ENCODE data around the gene PTCH2.

PTCH2 gene

GRCh38 chr1:44786841-44787426 lies 56.1 kb downstream of the PTCH2 start:
- Mint-ChIP-seq H3K9me3 (ENCODE audit: low read depth) (no peaks in the 10 kb centered on the region), H3K4me3 (peak overlapping the region; percentile 85), H3K27me3 (no peaks in the 10 kb centered on the region), H3K27ac (peak overlapping the region; percentile 87), H3K4me1 (ENCODE audit: low read depth) (peaks cover 29% of the 10 kb centered on the region), H3K36me3 (no peaks in the 10 kb centered on the region)

DNA sequence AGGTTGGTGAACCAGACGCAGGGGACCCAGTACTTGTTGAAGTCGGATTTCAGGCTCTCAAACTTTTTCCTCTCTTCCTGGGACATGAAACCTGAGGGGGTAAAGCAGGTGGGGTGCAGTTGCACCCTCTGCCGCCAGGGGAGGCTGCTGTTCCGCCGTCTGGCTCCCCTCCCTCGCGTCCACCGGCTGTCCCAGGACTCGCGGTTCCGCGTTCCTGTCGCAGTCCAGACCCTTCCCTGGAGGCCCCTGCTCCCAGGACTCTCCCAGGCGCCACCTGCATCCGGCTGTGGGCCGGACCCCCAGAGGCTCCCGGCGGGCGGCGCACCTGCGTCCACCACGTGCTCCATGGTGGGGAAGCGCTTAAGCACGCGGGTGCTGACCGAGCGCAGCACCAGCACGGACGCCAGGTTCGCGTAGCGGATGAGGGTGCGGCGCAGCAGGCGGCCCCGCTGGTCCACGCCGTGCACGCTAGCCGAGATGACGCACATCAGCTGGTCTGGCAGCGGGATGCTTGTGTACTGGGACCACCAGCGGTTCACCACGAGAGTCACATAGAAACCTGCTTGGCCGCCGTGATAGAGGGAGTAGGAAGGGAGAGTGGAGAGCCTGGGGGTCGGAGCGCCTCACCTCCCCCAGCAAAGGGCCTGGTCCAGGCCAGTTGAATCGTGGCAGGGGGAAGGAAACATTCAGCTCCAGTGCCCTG lies 56.8 kb downstream of the PTCH2 start:
- Mint-ChIP-seq H3K27ac (peak overlapping the region; percentile 87), H3K4me3 (peak overlapping the region; percentile 85), H3K4me1 (ENCODE audit: low read depth) (peaks cover 29% of the 10 kb centered on the region), H3K27me3 (no peaks in the 10 kb centered on the region), H3K36me3 (peaks cover 3% of the 10 kb centered on the region), H3K9me3 (ENCODE audit: low read depth) (no peaks in the 10 kb centered on the region)

DNA sequence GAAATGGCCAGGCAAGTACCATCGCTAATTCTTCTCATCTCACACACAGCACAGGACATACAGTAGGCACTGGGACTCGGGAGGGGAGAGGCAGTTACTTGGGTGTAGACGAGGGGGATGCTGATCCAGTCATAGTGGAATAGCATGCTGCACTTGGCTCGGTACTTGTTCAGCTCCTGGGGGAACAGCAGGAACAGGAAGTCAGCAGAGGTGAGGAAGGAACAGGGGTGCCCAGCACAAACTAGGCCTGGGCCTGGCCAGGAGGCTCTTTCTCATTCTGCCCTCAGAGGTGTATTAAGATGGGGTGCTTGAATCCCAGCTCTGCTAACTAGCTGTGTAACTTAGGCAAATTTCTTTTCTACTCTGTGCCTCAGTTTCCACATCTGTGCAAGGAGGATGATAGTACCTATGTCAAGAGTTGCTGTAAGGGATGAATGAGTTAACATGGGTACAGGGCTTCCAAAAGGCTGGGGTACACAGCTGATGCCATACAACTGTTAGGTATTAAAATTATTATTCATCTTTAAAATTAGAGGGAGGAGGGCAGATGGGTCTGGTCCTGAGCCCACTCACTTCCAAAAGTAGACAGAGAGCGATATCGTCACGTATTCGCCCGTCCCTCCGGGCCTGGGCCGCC lies 57.4 kb downstream of the PTCH2 start:
- Mint-ChIP-seq H3K36me3 (peaks cover 5% of the 10 kb centered on the region), H3K4me1 (ENCODE audit: low read depth) (peaks cover 31% of the 10 kb centered on the region), H3K27me3 (no peaks in the 10 kb centered on the region), H3K4me3 (peak overlapping the region; percentile 85), H3K27ac (peak overlapping the region; percentile 87), H3K9me3 (ENCODE audit: low read depth) (no peaks in the 10 kb centered on the region)

DNA sequence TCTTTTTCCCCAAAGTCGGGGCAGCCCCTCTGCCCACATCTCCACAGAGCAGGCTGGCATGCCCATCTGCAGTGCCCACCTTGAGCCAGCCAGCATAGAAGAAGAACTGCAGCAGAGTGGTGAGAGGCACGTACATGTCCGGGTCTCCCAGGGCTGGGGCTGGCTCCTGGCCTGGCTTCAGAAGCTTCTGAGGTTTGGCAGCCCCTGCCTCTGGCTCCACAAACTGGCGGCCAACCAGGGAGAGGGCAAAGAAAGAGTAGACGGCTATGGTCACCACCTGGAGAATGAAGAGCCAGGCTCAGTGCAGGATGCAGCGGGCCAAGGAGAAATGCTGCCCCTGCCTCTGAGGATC lies 58.0 kb downstream of the PTCH2 start:
- Mint-ChIP-seq H3K4me1 (ENCODE audit: low read depth) (peaks cover 36% of the 10 kb centered on the region), H3K27me3 (no peaks in the 10 kb centered on the region), H3K27ac (peak overlapping the region; percentile 87), H3K9me3 (ENCODE audit: low read depth) (no peaks in the 10 kb centered on the region), H3K36me3 (peaks cover 11% of the 10 kb centered on the region), H3K4me3 (peak overlapping the region; percentile 85)

GRCh38 chr1:44784094-44785028 lies 58.7 kb downstream of the PTCH2 start:
- Mint-ChIP-seq H3K27ac (peak overlapping the region; percentile 87), H3K36me3 (peaks cover 11% of the 10 kb centered on the region), H3K27me3 (no peaks in the 10 kb centered on the region), H3K4me1 (ENCODE audit: low read depth) (peaks cover 38% of the 10 kb centered on the region), H3K9me3 (ENCODE audit: low read depth) (no peaks in the 10 kb centered on the region), H3K4me3 (peak overlapping the region; percentile 85)

DNA sequence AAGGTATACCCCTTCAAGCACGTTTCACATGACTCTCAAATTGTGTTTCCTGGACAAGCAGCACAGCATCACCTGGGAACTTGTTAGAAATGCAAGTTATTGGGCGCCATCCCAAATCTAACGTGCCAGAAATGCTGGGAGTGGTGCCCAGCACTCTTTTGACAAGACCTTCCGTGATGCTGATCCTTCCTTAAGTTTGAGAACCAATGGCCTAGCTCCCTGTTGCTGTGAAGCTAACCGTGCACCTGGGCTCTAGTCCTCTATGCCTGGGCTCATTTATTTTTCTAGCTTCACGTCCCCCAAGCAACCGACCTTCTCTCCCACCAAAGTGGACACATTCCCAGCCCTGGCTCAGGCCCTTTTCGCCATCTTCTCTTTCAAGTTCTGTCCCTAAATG lies 59.4 kb downstream of the PTCH2 start:
- H3K27me3 Mint-ChIP-seq, result no peaks in the 10 kb centered on the region
- peak overlapping the region; percentile 72 for H3K4me3 Mint-ChIP-seq
- H3K4me1 Mint-ChIP-seq (ENCODE audit: low read depth), result peaks cover 42% of the 10 kb centered on the region
- peaks cover 15% of the 10 kb centered on the region for H3K36me3 Mint-ChIP-seq
- H3K27ac Mint-ChIP-seq, result peak overlapping the region; percentile 36
- no peaks in the 10 kb centered on the region for H3K9me3 Mint-ChIP-seq (ENCODE audit: low read depth)

- H3K4me3 Mint-ChIP-seq, result peak overlapping the region; percentile 51
- H3K27ac Mint-ChIP-seq, result peak overlapping the region; percentile 61
- H3K9me3 Mint-ChIP-seq (ENCODE audit: low read depth), result no peaks in the 10 kb centered on the region
- H3K36me3 Mint-ChIP-seq, result peaks cover 29% of the 10 kb centered on the region
- peaks cover 48% of the 10 kb centered on the region for H3K4me1 Mint-ChIP-seq (ENCODE audit: low read depth)
- H3K27me3 Mint-ChIP-seq, result no peaks in the 10 kb centered on the region
Measured at GRCh38 chr1:44780583-44781121, 62.4 kb downstream of the PTCH2 start.

GRCh38 chr1:44778705-44779576 lies 64.1 kb downstream of the PTCH2 start:
- no peaks in the 10 kb centered on the region for H3K9me3 Mint-ChIP-seq (ENCODE audit: low read depth)

DNA sequence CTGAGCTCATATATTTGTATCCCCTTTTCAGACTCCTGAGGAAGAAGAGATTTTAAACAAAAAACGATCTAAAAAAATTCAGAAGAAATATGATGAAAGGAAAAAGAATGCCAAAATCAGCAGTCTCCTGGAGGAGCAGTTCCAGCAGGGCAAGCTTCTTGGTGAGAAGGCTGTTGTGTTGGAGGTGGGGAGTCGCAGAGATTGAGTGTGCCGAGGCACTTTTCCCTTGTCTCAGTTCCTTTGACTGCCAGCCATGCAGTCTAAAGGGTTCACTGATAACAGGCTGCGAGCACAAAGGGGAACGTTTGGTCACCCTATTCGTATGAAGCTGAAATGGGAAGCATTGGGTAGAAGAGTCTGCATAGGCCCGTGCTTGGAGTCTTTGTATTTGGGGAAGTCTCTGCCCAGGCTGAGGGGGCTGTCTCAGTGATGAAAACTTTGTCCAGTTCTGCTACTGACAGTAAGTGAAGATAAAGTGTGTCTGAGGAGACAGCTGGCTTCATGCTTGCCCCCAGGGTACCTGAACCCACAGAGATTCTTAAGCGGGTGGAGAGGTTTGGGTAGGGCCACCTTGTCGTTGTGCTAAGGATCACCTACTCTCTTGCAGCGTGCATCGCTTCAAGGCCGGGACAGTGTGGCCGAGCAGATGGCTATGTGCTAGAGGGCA lies 65.0 kb downstream of the PTCH2 start:
- Mint-ChIP-seq H3K27ac (peak overlapping the region; percentile 100), H3K9me3 (ENCODE audit: low read depth) (no peaks in the 10 kb centered on the region), H3K27me3 (no peaks in the 10 kb centered on the region), H3K4me3 (peak overlapping the region; percentile 96), H3K36me3 (peaks cover 29% of the 10 kb centered on the region), H3K4me1 (ENCODE audit: low read depth) (peaks cover 38% of the 10 kb centered on the region)

More at GRCh38 chr1:44778705-44779576, 64.1 kb downstream of the PTCH2 start:
- peak overlapping the region; percentile 96 for H3K4me3 Mint-ChIP-seq
- no peaks in the 10 kb centered on the region for H3K27me3 Mint-ChIP-seq
- peaks cover 44% of the 10 kb centered on the region for H3K4me1 Mint-ChIP-seq (ENCODE audit: low read depth)
- H3K36me3 Mint-ChIP-seq, result peaks cover 29% of the 10 kb centered on the region
- peak overlapping the region; percentile 100 for H3K27ac Mint-ChIP-seq

GRCh38 chr1:44777547-44777946 lies 65.5 kb downstream of the PTCH2 start:
- Mint-ChIP-seq H3K9me3 (ENCODE audit: low read depth) (no peaks in the 10 kb centered on the region), H3K4me1 (ENCODE audit: low read depth) (peaks cover 37% of the 10 kb centered on the region), H3K27ac (peak overlapping the region; percentile 100), H3K4me3 (peak overlapping the region; percentile 96), H3K36me3 (peaks cover 31% of the 10 kb centered on the region), H3K27me3 (no peaks in the 10 kb centered on the region)

DNA sequence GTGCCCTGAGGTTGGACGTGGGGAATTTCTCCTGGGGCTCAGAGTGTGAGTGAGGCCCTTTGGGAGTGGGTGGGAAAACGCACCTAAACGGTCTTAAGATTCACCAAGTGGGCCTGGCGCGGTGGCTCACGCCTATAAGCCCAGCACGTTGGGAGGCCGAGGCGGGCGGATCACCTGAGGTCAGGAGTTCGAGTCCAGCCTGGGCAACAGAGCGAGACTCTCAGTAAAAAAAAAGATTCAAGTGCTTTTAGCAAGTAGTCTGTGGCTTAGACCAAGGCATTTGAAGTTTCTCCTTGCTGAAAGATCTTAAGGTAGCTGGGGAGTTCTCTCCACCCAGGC lies 66.4 kb downstream of the PTCH2 start:
- Mint-ChIP-seq H3K9me3 (ENCODE audit: low read depth) (no peaks in the 10 kb centered on the region), H3K27me3 (no peaks in the 10 kb centered on the region), H3K4me1 (ENCODE audit: low read depth) (peaks cover 37% of the 10 kb centered on the region), H3K27ac (peak overlapping the region; percentile 100), H3K4me3 (peak overlapping the region; percentile 96), H3K36me3 (peaks cover 31% of the 10 kb centered on the region)

- H3K4me1 Mint-ChIP-seq (ENCODE audit: low read depth), result peaks cover 36% of the 10 kb centered on the region
Measured at GRCh38 chr1:44775930-44776729, 66.9 kb downstream of the PTCH2 start.

More at GRCh38 chr1:44775930-44776729, 66.9 kb downstream of the PTCH2 start:
- Mint-ChIP-seq H3K4me3 (peak overlapping the region; percentile 96), H3K9me3 (ENCODE audit: low read depth) (no peaks in the 10 kb centered on the region), H3K27me3 (no peaks in the 10 kb centered on the region), H3K36me3 (peaks cover 26% of the 10 kb centered on the region), H3K27ac (peak overlapping the region; percentile 100)
